Activated CD8-positive, alpha-beta T cell treated with anti-CD3 and anti-CD28 coated beads for 36 hours (primary cell): ENCODE results near the gene SLC25A51. TPM values are rescaled to one million over a fixed set of nuclear protein-coding genes. Genes with fewer than 3 reads are reported as not detected.

Experiments used
- ATAC-seq: fragments of 200-7000 bp; cut with Tn5 transposase; one replicate; pipeline ENCODE4 v1.10.0; 2021; ENCODE audit warnings: mild to moderate bottlenecking, moderate library complexity
- CTCF ChIA-PET: fragments of 350-600 bp; sonication (Branson Sonifier 250); formaldehyde crosslinking; loops from one replicate; lab custom pipeline; 2021; ENCODE audit warnings: antibody characterized with exemption; lab: Charles Lee
- POLR2A ChIA-PET: fragments of 350-600 bp; sonication (Branson Sonifier 250); formaldehyde crosslinking; loops from one replicate; lab custom pipeline; 2021; ENCODE audit warnings: antibody characterized with exemption; lab: Charles Lee
- DNase-seq: peaks from one replicate; pipeline ENCODE4 v3.0.0-alpha.2; 2020
- H3K27ac Mint-ChIP-seq: one replicate; pipeline ENCODE4 v1.8.0; 2021; ENCODE audit warnings: mild to moderate bottlenecking, mixed read lengths
- H3K27me3 Mint-ChIP-seq: one replicate; pipeline ENCODE4 v1.8.0; 2021; ENCODE audit warnings: mixed read lengths
- H3K36me3 Mint-ChIP-seq: one replicate; pipeline ENCODE4 v1.8.0; 2021; ENCODE audit warnings: low read depth, mixed read lengths
- H3K4me1 Mint-ChIP-seq: one replicate; pipeline ENCODE4 v1.8.0; 2021; ENCODE audit warnings: low read depth, mixed read lengths
- H3K4me3 Mint-ChIP-seq: one replicate; pipeline ENCODE4 v1.8.0; 2021; ENCODE audit warnings: mild to moderate bottlenecking, moderate library complexity, mixed read lengths
- H3K9me3 Mint-ChIP-seq: one replicate; pipeline ENCODE4 v1.8.0; 2021; ENCODE audit warnings: mixed read lengths
- intact Hi-C: fragments of 100-400 bp; cut with micrococcal nuclease; formaldehyde crosslinking; loops from one replicate; pipeline ENCODE4 v1.10.0; 2022
- total RNA-seq, 2 experiments: library from RNA; stranded (reverse); gene quantifications; one replicate each; pipeline ENCODE4 v1.2.3, GENCODE V29; 2021
- TF ChIP-seq, protein P1 (sequence below): fragments of 200-600 bp; IDR thresholded peaks from one replicate; pipeline ENCODE4 v1.8.0; 2022; ENCODE audit warnings: antibody characterized with exemption, mild to moderate bottlenecking

Gene SLC25A51
- total RNA-seq, 2 experiments from 2014 or later, result 27.1 to 27.2 TPM

- Mint-ChIP-seq H3K9me3 (no peaks in the 10 kb centered on the region), H3K4me3 (no peak overlapping the region), H3K36me3 (no peaks in the 10 kb centered on the region), H3K4me1 (peaks cover 2% of the 10 kb centered on the region), H3K27ac (no peak overlapping the region), H3K27me3 (no peaks in the 10 kb centered on the region)
- ATAC-seq (no peak), DNase-seq (no peak)
- ChIA-PET CTCF (interaction anchor here (0.8 to 1.4 kb wide), 2 partner anchors 9 to 12 kb away, joined by 3 to 4 read pairs; no protein-coding TSS in a partner anchor), POLR2A (no interaction called here)
- intact Hi-C loops, result loop anchor here (10.0 kb wide), 1 partner anchor 363 kb away; no protein-coding TSS in a partner anchor
- TF ChIP-seq, protein P1, sequence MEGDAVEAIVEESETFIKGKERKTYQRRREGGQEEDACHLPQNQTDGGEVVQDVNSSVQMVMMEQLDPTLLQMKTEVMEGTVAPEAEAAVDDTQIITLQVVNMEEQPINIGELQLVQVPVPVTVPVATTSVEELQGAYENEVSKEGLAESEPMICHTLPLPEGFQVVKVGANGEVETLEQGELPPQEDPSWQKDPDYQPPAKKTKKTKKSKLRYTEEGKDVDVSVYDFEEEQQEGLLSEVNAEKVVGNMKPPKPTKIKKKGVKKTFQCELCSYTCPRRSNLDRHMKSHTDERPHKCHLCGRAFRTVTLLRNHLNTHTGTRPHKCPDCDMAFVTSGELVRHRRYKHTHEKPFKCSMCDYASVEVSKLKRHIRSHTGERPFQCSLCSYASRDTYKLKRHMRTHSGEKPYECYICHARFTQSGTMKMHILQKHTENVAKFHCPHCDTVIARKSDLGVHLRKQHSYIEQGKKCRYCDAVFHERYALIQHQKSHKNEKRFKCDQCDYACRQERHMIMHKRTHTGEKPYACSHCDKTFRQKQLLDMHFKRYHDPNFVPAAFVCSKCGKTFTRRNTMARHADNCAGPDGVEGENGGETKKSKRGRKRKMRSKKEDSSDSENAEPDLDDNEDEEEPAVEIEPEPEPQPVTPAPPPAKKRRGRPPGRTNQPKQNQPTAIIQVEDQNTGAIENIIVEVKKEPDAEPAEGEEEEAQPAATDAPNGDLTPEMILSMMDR, result no peak
Measured at GRCh38 chr9:37921546-37922300, 17.8 kb upstream of the SLC25A51 start.

DNA sequence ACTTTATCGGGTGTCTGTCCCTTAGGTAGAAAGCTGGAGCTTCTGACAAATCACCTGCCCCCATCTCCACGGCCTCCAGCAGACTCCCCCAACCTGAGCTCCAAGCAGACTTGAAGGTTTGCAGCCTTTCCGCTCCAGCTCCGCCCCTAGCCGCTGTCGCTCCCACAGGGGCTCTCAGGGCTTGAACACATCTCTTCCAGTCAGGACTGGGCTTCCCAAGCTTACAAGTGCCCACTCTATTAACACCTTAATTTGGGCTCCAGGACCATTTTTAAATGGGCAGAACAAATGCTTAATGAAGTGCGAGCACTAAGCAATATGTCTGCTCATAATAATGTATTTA is 17.2 kb upstream of the SLC25A51 start:
- intact Hi-C loops, result loop anchor here (10.0 kb wide), 1 partner anchor 364 kb away; no protein-coding TSS in a partner anchor
- H3K4me3 Mint-ChIP-seq, result no peak overlapping the region
- POLR2A ChIA-PET, result interaction anchor here (0.8 kb wide), 1 partner anchor 18 kb away, joined by 3 read pairs; no protein-coding TSS in a partner anchor
- H3K9me3 Mint-ChIP-seq, result no peaks in the 10 kb centered on the region
- CTCF ChIA-PET, result interaction anchor here (0.8 to 1.4 kb wide), 2 partner anchors 8 to 13 kb away, joined by 3 to 4 read pairs; no protein-coding TSS in a partner anchor
- DNase-seq, result no peak
- no peak for ATAC-seq
- H3K27me3 Mint-ChIP-seq, result no peaks in the 10 kb centered on the region
- TF ChIP-seq, protein P1, result no peak
- H3K36me3 Mint-ChIP-seq, result no peaks in the 10 kb centered on the region
- H3K27ac Mint-ChIP-seq, result no peak overlapping the region
- H3K4me1 Mint-ChIP-seq, result peaks cover under 1% of the 10 kb centered on the region

DNA sequence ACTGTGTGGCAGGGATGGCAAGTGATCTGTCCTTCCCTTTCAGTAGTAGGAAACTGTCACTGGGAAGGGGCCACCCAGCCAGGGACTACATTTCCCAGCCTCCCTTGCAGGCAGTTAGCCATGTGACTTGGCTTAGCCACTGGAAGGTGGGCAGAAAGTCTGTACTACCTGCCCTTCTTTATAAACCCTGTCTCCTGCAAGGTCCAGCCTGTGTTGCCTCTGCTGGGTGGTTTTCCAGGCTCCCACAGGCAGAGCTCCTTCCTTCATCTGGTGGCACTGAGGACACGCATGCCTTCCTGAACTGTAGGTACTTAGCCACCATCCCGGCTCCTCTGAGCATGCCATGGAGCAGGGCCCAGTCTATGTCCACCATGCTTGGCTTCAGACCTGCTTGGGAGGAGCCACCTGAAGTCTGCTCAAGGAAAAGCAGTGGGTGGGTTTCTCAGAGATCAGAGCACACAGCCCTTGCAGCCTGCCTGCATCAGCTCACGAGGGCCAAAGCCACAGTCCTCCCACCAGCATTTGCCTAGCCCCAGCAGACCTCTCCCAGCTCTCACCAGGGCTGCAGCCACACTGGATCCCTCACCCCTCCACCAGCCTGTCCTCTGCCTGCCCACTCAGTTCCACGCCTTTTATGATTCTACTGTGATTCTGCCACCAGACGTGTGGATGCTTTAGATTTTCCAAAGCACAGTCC is 16.7 kb upstream of the SLC25A51 start:
- ATAC-seq (peak; percentile 76), DNase-seq (peak; percentile 44)
- ChIA-PET POLR2A (interaction anchor here (0.8 kb wide), 1 partner anchor 17 kb away, joined by 3 read pairs; no protein-coding TSS in a partner anchor), CTCF (interaction anchor here (0.8 to 1.4 kb wide), 2 partner anchors 8 to 13 kb away, joined by 3 to 4 read pairs; no protein-coding TSS in a partner anchor)
- Mint-ChIP-seq H3K27ac (no peak overlapping the region), H3K9me3 (no peaks in the 10 kb centered on the region), H3K4me1 (no peaks in the 10 kb centered on the region), H3K4me3 (no peak overlapping the region), H3K36me3 (no peaks in the 10 kb centered on the region), H3K27me3 (no peaks in the 10 kb centered on the region)
- TF ChIP-seq, protein P1, result no peak
- intact Hi-C loops, result loop anchor here (10.0 kb wide), 1 partner anchor 364 kb away; no protein-coding TSS in a partner anchor

DNA sequence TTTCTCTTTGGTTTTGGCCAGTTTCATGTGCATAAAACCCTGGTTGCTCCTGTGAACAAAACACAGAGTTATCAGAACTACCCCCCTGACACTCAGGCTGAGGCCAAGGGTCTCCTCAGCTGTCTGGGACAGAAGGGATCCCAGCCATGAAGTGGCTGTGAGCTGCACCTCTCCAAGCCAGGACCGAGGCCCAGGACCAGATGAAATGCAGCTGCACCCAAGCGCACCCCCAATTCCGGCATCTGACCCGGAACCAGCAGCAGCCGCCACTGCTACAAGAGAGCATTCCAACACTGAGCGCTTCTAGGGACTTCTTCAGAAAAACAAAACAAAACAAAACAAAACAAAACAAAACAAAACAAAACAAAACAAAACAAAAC is 16.0 kb upstream of the SLC25A51 start:
- Mint-ChIP-seq H3K36me3 (no peaks in the 10 kb centered on the region), H3K27ac (no peak overlapping the region), H3K9me3 (no peaks in the 10 kb centered on the region), H3K4me1 (no peaks in the 10 kb centered on the region), H3K27me3 (no peaks in the 10 kb centered on the region), H3K4me3 (no peak overlapping the region)
- POLR2A ChIA-PET, result no interaction called here
- TF ChIP-seq, protein P1, result no peak
- DNase-seq (no peak), ATAC-seq (no peak)
- CTCF ChIA-PET, result no interaction called here
- intact Hi-C loops, result loop anchor here (10.0 kb wide), 4 partner anchors 105 to 485 kb away; no protein-coding TSS in a partner anchor
